Fibroblast of mammary gland (primary cell): ENCODE results near the gene MYH16.
"Not testable (repeated sequence)": the region's sequence is repeated elsewhere in the genome, so short reads cannot be mapped to it uniquely, and the experiment has no call there.

Experiments
- DNase-seq: peaks from one replicate; pipeline ENCODE4 v3.0.0-alpha.2; 2010; ENCODE audit warnings: low read depth
- H3K4me3 ChIP-seq: 2 replicates; pipeline ENCODE4 v1.5.1; 2011; ENCODE audit warnings: low read depth, mild to moderate bottlenecking, low read length, moderate library complexity; ENCODE audit not compliant: control insufficient read depth
- TF ChIP-seq, protein P1 (sequence below): conservative IDR thresholded peaks from 2 replicates; pipeline ENCODE4 v1.5.1; 2011; ENCODE audit warnings: low read depth, low read length, inconsistent platforms; ENCODE audit not compliant: control insufficient read depth, insufficient read depth

Gene MYH16

DNA sequence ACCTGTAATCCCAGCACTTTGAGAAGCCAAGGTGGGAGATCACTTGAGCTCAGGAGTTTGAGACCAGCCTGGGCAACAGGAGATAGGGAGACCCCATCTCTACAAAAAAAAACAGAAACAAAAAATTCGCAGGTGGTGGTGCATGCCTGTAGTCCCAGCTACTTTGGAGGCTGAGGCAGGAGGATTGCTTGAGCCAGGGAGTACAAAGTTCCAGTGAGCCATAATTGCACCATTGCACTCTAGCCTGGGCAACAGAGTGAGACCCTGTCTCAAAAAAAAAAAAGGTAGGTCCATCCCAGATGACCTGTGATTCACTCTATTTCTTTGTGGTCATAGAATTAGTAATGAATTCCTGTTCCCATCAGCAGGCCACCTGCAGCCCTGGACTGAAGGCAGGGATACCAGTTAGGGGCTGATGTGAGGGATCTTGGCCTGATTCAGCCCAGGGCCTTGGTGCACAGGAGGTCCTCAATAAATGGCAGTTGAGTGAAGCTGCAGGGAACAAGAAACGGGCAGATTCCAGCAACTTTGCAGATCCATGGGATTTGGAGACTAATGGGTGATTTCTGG, at the start of gene MYH16:
TSS of gene MYH16 (plus strand) at position 364 of the 570 bp plus-strand sequence.
- peak; percentile 18 for DNase-seq
- TF ChIP-seq, protein P1, sequence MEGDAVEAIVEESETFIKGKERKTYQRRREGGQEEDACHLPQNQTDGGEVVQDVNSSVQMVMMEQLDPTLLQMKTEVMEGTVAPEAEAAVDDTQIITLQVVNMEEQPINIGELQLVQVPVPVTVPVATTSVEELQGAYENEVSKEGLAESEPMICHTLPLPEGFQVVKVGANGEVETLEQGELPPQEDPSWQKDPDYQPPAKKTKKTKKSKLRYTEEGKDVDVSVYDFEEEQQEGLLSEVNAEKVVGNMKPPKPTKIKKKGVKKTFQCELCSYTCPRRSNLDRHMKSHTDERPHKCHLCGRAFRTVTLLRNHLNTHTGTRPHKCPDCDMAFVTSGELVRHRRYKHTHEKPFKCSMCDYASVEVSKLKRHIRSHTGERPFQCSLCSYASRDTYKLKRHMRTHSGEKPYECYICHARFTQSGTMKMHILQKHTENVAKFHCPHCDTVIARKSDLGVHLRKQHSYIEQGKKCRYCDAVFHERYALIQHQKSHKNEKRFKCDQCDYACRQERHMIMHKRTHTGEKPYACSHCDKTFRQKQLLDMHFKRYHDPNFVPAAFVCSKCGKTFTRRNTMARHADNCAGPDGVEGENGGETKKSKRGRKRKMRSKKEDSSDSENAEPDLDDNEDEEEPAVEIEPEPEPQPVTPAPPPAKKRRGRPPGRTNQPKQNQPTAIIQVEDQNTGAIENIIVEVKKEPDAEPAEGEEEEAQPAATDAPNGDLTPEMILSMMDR = no peak
- H3K4me3 ChIP-seq = no peak within 1 kb of the TSS

DNA sequence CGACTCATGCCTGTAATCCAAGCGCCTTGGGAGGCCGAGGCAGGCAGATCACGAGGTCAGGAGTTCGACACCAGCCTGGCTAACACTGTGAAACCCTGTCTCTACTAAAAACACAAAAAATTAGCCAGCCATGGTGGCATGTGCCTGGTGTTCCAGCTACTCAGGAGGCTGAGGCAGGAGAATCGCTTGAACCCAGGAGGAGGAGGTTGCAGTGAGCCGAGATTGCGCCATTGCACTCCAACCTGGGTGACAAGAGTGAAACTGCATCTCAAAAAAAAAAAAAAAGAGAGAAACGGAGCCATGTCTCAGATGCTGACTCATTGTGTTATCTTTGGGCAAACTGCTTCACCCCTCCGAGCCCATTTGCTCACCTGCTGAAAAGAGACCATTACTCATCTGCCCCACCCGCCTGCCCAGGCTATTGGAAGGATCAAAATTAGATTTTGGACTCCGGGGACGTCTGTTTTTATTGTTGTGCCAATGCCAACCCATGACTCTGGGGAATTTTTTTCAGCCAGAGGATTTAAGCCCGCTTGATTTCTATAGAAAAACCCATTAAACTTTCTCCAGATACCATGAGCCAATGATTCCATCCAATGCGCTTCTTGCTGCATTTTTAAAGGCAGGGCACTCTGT, 48.3 kb upstream of the MYH16 start:
- not testable (repeated sequence) for H3K4me3 ChIP-seq
- peak; percentile 55 for DNase-seq

DNA sequence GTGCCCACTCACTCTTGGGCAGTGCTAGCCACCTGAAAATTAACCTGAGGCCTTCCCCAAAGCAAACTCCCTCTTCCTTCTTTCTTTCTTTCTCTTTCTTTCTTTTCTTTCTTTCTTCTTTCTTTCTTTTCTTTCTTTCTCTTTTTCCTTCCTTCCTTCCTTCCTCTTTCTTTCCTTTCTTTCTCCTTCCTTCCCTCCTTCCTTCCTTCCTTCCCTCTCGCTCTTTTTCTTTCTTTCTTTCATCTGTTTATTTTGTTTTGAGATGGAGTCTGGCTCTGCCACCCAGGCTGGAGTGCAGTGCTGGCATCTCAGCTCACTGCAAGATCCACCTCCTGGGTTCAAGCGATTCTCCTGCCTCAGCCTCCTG, 47.8 kb upstream of the MYH16 start:
- no peak for DNase-seq
- TF ChIP-seq, protein P1 = no peak
- no peak overlapping the region for H3K4me3 ChIP-seq

DNA sequence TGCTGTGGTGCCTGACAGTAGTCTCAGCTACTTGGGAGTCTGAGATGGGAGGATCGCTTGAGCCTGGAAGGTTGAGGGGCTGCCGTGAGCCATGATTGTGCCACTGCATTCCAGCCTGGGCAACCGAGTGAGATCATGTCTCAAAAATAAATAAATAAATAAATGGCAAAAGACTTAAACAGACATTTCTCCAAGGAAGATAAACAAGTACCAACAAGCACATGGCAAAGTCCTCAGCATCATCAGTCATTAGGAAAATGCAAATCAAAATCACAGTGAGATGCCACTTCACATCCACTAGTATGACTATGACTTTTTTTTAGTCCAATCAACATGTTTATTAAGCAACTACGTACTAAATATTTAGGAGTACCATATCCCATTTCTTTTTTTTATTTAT, 43.4 kb upstream of the MYH16 start:
- DNase-seq = no peak
- TF ChIP-seq, protein P1 = no peak
- no peak overlapping the region for H3K4me3 ChIP-seq

DNA sequence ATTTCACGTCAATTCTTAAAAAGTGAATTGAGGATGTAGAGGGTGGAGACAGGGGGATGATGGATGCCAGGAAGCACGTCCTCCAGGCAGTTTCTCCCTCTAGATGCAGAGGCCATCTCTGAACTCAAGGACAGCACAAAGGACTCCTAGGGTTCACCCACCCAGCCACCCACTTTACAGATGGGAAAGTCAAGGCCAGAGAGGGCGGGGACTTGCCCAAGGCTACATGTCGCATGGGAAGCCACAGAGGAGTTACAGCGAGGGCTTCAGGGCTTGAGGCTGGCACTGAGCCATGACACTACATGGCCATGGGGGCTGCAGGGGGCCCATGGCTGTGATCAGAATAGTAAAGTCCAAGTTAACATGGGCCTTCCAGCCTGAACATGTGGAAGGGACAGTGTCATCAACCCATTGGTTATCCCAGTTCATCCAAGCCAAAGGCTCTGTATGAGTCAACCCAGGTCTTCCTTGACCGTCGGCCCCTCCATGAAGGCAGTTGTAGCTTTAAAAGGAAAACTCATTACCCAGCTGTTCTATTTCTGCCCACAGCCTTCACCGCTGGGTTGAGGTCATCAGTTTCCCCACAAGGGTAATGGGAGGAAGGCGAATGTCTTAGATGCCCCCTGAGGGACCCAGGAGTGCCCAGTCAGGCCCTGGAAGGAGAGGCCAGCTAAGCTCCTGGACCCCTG, 40.4 kb upstream of the MYH16 start:
- TF ChIP-seq, protein P1 = no peak
- no peak overlapping the region for H3K4me3 ChIP-seq
- DNase-seq = no peak

DNA sequence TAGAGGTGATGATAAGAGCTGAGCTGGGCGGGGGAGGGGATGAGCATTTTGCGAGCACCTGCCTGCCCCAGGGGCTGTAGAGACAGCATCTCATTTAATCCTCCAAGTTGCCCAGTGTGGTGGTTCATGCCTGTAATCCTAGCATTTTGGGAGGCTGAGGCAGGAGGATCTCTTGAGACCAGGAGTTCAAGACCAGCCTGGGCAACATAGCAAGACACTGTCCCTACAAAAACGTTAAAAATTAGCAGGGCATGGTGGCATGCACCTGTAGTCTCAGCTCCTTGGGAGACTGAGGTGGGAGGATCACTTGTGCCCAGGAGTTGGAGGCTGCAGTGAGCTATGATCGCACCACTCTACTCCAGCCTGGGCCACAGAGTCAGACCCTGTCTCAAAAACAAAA, 39.7 kb upstream of the MYH16 start:
- not testable (repeated sequence) for H3K4me3 ChIP-seq, DNase-seq

DNA sequence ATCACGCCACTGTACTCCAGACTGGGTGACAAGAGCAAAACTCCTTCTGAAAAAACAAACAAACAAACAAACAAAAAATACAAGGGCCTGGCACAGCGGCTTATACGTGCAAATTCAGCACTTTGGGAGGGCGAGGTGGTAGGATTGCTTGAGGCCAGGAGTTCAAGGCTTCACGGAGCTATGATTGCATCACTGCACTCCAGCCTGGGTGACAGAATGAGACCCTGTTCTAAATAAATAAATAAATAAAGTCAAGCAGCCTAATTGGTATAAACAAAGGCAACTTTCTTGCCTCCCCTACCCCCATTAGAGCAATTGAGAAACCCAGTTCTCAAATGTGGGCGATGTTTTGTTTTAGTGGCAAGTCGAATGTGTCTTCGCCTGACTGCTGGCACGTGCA, 38.5 kb upstream of the MYH16 start:
- H3K4me3 ChIP-seq = no peak overlapping the region
- TF ChIP-seq, protein P1 = no peak
- DNase-seq = no peak
